ENCODE measurements around the gene ASCL4. TPM values are rescaled to one million over a fixed set of nuclear protein-coding genes. Genes with fewer than 3 reads are reported as not detected.

The ASCL4 gene
- total and polyA plus RNA-seq, 7 donors, result 0.06 TPM; not detected in 6

DNA sequence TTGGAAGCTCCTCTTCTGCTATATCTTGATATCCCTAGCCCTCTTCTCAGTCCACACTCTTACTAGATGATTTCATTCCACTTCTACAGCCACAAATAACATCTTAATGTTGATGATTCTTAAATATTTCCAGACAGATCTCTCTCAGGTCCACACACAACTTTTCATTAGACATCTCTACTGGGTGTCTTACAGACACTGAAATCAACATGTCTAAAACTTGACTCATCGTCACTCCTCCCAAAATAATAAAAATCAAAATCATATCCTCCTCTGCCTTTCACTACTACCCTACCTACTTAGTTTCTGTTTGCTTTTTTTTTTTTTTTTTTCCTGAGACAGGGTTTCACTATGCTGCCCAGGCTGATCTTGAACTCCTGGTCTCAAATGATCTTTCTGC lies 25.4 kb upstream of the ASCL4 start:
- 92 to 94% methylated on average over 1 of the region's 1 CpG for WGBS, 2 donors

GRCh38 chr12:107759410-107759809 lies 15.1 kb upstream of the ASCL4 start:
- Histone ChIP-seq H3K27me3 (no peaks in the 10 kb centered on the region), H3K9me3 (no peaks in the 10 kb centered on the region), H3K4me3 (peak overlapping the region in 2 of 4 donors; percentile 84 to 94), H3K27ac (peak overlapping the region in 1 of 4 donors; percentile 76), H3K36me3 (peaks cover 4 to 38% (median 19%) of the 10 kb centered on the region in 4 donors), H3K4me1 (peaks cover 0 to 34% (median 25%) of the 10 kb centered on the region in 4 donors)
- intact Hi-C loops (cut with DNase I), result no loop called here
- WGBS, 2 donors, result 6 to 34% methylated on average over 3 of the region's 3 CpGs
- TF ChIP-seq POLR2A (IDR thresholded peaks at IDR 0.05) (no peak), EP300 (IDR thresholded peaks at IDR 0.05) (no peak), POLR2AphosphoS5 (IDR thresholded peaks at IDR 0.05) (no peak)
- DNase-seq, result no peak

More for the DNA sequence above, 25.4 kb upstream of the ASCL4 start:
- Histone ChIP-seq H3K27ac (no peak overlapping the region), H3K27me3 (no peaks in the 10 kb centered on the region), H3K4me1 (peaks cover 0 to 3% (median 0%) of the 10 kb centered on the region in 4 donors), H3K4me3 (no peak overlapping the region), H3K36me3 (peaks cover 21 to 94% (median 44%) of the 10 kb centered on the region in 4 donors), H3K9me3 (no peaks in the 10 kb centered on the region)
- TF ChIP-seq CTCF (IDR thresholded peaks at IDR 0.05) (no peak), EP300 (IDR thresholded peaks at IDR 0.05) (no peak), POLR2A (IDR thresholded peaks at IDR 0.05) (no peak), POLR2AphosphoS5 (IDR thresholded peaks at IDR 0.05) (no peak)
- intact Hi-C loops (cut with DNase I), result no loop called here
- DNase-seq, result no peak

DNA sequence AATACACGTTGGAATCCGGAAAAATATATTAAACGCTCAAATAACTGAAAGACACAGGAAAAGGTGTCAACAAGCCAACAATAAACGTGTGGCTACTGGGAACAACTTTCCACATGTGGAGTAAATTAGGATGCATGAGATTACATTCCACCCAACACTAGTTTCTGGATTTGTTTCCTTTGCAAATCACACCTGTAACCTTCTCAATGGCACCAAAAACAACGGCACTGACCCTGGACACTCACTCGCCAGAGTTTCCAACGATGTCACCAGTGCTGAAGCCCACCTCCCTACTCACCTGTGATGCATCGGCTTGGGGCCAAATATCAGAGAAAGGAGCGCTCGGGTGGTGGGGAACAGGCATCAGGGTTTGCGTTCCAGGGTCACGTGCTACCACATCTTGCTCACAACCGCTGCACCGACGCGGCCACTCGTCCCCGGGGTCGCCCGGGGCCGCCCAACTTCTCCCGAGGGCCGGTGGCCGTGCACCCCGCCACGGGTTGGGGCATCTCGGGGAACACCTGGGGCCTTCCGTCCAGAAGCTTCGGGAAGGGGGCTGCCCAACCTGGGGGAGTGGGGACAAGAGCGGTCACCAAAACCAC lies 14.2 kb upstream of the ASCL4 start:
- Histone ChIP-seq H3K4me1 (peaks cover 0 to 34% (median 25%) of the 10 kb centered on the region in 4 donors), H3K4me3 (peak overlapping the region; percentile 84 to 94 (median 86)), H3K36me3 (peaks cover 4 to 29% (median 16%) of the 10 kb centered on the region in 4 donors), H3K27ac (peak overlapping the region; percentile 66 to 80 (median 76)), H3K9me3 (no peaks in the 10 kb centered on the region), H3K27me3 (no peaks in the 10 kb centered on the region)
- intact Hi-C loops (cut with DNase I), result loop anchor here (2.0 to 10.0 kb wide), 4 partner anchors 76 to 754 kb away; partner anchors contain the start of genes FICD and PWP1
- WGBS, 2 donors, result 1 to 3% methylated on average over 30 of the region's 30 CpGs
- TF ChIP-seq POLR2A (IDR thresholded peaks at IDR 0.05) (no peak), CTCF (IDR thresholded peaks at IDR 0.05) (no peak), EP300 (IDR thresholded peaks at IDR 0.05) (no peak), POLR2AphosphoS5 (IDR thresholded peaks at IDR 0.05) (no peak)
- peak; percentile 69 for DNase-seq

DNA sequence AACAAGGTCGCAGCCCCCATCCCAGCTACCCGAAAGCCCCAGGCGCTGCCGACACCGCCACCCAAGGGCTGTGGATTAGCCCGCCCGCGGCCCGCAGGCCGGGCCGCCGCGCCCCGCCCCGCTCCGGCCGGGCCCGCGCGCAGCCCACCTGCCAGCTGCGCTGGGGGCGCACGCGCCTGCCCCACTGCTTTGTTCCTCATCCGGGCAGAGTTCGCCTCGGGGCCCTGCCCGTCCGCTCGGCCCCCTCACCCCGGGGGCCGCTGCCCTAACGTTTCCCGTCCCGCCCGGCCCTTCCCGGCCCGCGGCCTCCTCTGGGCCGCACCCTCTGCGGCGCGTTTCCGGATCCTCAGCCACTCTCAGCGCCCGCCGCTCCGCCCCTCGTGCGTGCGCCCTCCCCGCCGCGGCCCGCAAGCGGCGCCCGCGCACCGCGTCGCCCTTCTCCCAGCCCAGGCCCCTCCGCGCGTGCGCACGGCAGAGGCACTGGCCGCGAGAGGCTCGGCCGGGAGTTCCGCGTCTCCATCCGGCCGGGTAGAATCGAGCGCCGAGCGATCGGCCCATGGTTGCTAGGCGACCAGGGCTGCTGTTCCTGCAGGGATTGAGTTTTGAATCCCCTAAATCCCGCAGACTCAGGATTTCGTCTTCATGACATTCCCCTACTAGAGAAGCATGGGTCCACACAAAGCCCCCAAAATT lies 13.5 kb upstream of the ASCL4 start, which contains the start of gene PRDM4:
PRDM4 (minus strand) TSS at position 329 of the 693 bp plus-strand sequence. CDS start 622 bp downstream, outside the sequence.
- peak within 1 kb of the TSS; percentile 84 to 94 (median 86) for H3K4me3 ChIP-seq
- no peaks in the 10 kb centered on the region for H3K9me3 ChIP-seq
- peaks cover 0 to 22% (median 11%) of the 10 kb centered on the region in 4 donors for H3K36me3 ChIP-seq
- peak within 1 kb of the TSS; percentile 67 to 80 (median 76) for H3K27ac ChIP-seq
- peak; percentile 97 for DNase-seq
- H3K4me1 ChIP-seq, result peaks cover 0 to 34% (median 25%) of the 10 kb centered on the region in 4 donors
- no peaks in the 10 kb centered on the region for H3K27me3 ChIP-seq
- TF ChIP-seq POLR2AphosphoS5 (IDR thresholded peaks at IDR 0.05) (peak; percentile 79 to 94 (median 92)), POLR2A (IDR thresholded peaks at IDR 0.05) (peak; percentile 46 to 54), CTCF (IDR thresholded peaks at IDR 0.05) (peak in 1 of 4 experiments; percentile 29), EP300 (IDR thresholded peaks at IDR 0.05) (no peak)
- intact Hi-C loops (cut with DNase I), result loop anchor here (2.0 to 10.0 kb wide), 4 partner anchors 76 to 754 kb away; partner anchors contain the start of genes FICD and PWP1
- WGBS, 2 donors, result 0 to 1% methylated on average over 83 of the region's 83 CpGs

- no peaks in the 10 kb centered on the region for H3K9me3 ChIP-seq
- peak overlapping the region; percentile 55 to 80 (median 72) for H3K27ac ChIP-seq
- H3K4me3 ChIP-seq, result peak overlapping the region; percentile 84 to 94 (median 86)
- TF ChIP-seq CTCF (IDR thresholded peaks at IDR 0.05) (no peak), POLR2AphosphoS5 (IDR thresholded peaks at IDR 0.05) (no peak), POLR2A (IDR thresholded peaks at IDR 0.05) (no peak), EP300 (IDR thresholded peaks at IDR 0.05) (no peak)
- H3K36me3 ChIP-seq, result peaks cover 0 to 17% (median 5%) of the 10 kb centered on the region in 4 donors
- H3K27me3 ChIP-seq, result no peaks in the 10 kb centered on the region
- intact Hi-C loops (cut with DNase I), result loop anchor here (2.0 to 10.0 kb wide), 4 partner anchors 77 to 753 kb away; partner anchors contain the start of genes FICD and PWP1
- DNase-seq, result no peak
- WGBS, 2 donors, result 3% methylated on average over 12 of the region's 12 CpGs
- peaks cover 0 to 34% (median 25%) of the 10 kb centered on the region in 4 donors for H3K4me1 ChIP-seq
These were observed 13.0 kb upstream of the ASCL4 start for GRCh38 chr12:107761502-107761904.
